ENCODE results near the gene GRAMD1B.

Gene GRAMD1B

GRCh38 chr11:123561431-123561800 lies 131.3 kb downstream of the GRAMD1B start:
- no peak overlapping the region for H3K27ac ChIP-seq
- no peak overlapping the region for H3K4me3 ChIP-seq
- TF ChIP-seq CTCF (IDR thresholded peaks at IDR 0.05), result no peak
- no peak for DNase-seq (ENCODE audit: low spot score)

- TF ChIP-seq CTCF (IDR thresholded peaks at IDR 0.05), result no peak
- no peak for DNase-seq (ENCODE audit: low spot score)
- no peak overlapping the region for H3K27ac ChIP-seq
Observed at GRCh38 chr11:123562158-123562557, 132.1 kb downstream of the GRAMD1B start.

GRCh38 chr11:123562829-123563228 lies 132.8 kb downstream of the GRAMD1B start:
- DNase-seq (ENCODE audit: low spot score), result no peak
- no peak overlapping the region for H3K4me3 ChIP-seq
- TF ChIP-seq CTCF (IDR thresholded peaks at IDR 0.05), result no peak
- no peak overlapping the region for H3K27ac ChIP-seq

More at GRCh38 chr11:123562158-123562557, 132.1 kb downstream of the GRAMD1B start:
- H3K4me3 ChIP-seq, result no peak overlapping the region

- DNase-seq (ENCODE audit: low spot score), result no peak
- no peak overlapping the region for H3K27ac ChIP-seq
- no peak for TF ChIP-seq CTCF (IDR thresholded peaks at IDR 0.05)
- H3K4me3 ChIP-seq, result no peak overlapping the region
Observed at GRCh38 chr11:123564221-123564620, 134.2 kb downstream of the GRAMD1B start.

GRCh38 chr11:123566852-123567251 lies 136.8 kb downstream of the GRAMD1B start:
- Histone ChIP-seq H3K27ac (no peak overlapping the region), H3K4me3 (no peak overlapping the region)
- no peak for TF ChIP-seq CTCF (IDR thresholded peaks at IDR 0.05)
- no peak for DNase-seq (ENCODE audit: low spot score)

GRCh38 chr11:123567466-123567865 lies 137.4 kb downstream of the GRAMD1B start:
- no peak for TF ChIP-seq CTCF (IDR thresholded peaks at IDR 0.05)
- DNase-seq (ENCODE audit: low spot score), result no peak
- Histone ChIP-seq H3K4me3 (no peak overlapping the region), H3K27ac (no peak overlapping the region)

GRCh38 chr11:123568367-123568870 lies 138.3 kb downstream of the GRAMD1B start:
- no peak overlapping the region for H3K4me3 ChIP-seq
- TF ChIP-seq CTCF (IDR thresholded peaks at IDR 0.05), result no peak
- no peak for DNase-seq (ENCODE audit: low spot score)
- no peak overlapping the region for H3K27ac ChIP-seq

All from coronary artery (tissue), 2 donors.